A673 (cell line): ENCODE measurements around the gene C6orf15.

ENCODE experiments used
- EZH2 ChIP-seq: fragments of 200-600 bp; sonication (generic); IDR thresholded peaks from 2 replicates; pipeline ENCODE4 v1.6.1; 2017; ENCODE audit warnings: borderline replicate concordance, low read depth, mild to moderate bottlenecking, mixed read lengths, antibody characterized with exemption, low read length; ENCODE audit not compliant: poor library complexity, severe bottlenecking
- TF ChIP-seq, protein P1 (sequence below): fragments of 300-800, 200-600 bp; sonication (generic); conservative IDR thresholded peaks from 2 replicates; pipeline ENCODE4 v1.5.1; 2017; ENCODE audit warnings: low read depth, mild to moderate bottlenecking, antibody characterized with exemption, low read length, moderate library complexity, mixed read lengths

DNA sequence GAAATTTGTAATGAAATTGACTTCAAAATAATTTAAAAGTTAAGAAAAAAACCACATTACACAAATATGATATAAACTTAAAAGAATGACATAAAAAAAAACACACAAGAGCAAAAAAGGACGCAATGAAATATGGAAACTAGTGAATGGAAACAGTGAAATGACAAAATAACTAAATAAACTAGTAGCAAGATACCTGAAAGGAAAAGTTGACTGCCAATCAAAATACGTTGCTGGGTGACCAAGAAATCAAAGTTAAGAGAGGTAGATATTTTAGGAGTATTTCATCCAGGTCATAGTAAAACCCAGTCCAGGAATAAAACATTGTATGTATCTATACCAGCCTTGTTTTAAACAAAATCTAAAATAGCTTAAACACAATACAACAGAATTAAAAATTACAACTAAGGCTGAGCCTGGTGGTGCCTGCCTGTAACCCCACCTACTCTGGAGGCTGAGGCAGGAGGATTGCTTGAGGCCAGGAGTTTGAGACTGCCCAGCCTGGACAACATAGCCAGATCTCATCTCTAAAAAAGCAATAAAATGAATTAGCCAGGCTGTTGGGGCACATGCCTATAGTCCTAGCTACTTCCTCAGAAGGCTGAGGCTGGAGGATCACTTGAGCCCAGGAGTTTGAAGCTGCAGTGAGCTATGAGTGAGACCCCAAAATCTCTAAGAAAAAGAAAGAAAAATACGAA is 22.0 kb downstream of the C6orf15 start:
- TF ChIP-seq, protein P1, sequence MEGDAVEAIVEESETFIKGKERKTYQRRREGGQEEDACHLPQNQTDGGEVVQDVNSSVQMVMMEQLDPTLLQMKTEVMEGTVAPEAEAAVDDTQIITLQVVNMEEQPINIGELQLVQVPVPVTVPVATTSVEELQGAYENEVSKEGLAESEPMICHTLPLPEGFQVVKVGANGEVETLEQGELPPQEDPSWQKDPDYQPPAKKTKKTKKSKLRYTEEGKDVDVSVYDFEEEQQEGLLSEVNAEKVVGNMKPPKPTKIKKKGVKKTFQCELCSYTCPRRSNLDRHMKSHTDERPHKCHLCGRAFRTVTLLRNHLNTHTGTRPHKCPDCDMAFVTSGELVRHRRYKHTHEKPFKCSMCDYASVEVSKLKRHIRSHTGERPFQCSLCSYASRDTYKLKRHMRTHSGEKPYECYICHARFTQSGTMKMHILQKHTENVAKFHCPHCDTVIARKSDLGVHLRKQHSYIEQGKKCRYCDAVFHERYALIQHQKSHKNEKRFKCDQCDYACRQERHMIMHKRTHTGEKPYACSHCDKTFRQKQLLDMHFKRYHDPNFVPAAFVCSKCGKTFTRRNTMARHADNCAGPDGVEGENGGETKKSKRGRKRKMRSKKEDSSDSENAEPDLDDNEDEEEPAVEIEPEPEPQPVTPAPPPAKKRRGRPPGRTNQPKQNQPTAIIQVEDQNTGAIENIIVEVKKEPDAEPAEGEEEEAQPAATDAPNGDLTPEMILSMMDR, result no peak
- TF ChIP-seq EZH2, result no peak
